ENCODE results near the gene PRPS1. TPM values are rescaled to one million over a fixed set of nuclear protein-coding genes. Genes with fewer than 3 reads are reported as not detected.
"Not testable (repeated sequence)": the region's sequence is repeated elsewhere in the genome, so short reads cannot be mapped to it uniquely, and the experiment has no call there.

PRPS1 gene
- total RNA-seq, 1 donor from 2014 or later = 74.9 TPM

DNA sequence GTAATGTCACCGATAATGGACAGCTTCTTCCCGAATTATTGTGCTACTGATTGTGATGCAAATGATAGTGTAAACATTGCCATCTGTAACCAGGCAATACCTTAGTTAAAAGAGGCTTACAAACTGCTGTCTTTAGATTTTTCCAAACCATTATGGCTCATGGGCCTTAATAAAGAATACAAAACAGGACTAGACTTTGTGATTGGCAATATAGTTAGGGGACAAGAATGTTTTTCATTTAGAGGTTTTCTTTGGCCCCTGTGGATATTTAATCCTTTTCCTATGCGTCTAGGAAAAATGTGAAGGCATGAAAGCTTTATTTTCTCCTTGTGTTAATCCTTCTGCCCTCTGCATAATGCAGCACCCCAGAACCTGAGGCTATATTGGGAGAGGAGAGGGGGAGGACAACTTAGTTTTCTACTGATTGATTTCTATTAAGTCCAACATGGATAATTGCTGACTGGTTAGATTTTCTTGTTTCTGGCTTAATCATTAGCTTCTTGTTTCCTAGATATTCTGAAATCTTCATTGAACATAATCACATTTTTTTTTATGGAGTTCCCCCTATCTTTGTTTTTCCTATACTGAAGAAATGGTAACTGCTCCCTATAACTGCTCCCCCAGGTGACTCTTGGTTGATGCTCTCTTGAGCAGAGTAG is 1.9 kb downstream of the PRPS1 start:
- DNase-seq (ENCODE audit: low read depth) = no peak

DNA sequence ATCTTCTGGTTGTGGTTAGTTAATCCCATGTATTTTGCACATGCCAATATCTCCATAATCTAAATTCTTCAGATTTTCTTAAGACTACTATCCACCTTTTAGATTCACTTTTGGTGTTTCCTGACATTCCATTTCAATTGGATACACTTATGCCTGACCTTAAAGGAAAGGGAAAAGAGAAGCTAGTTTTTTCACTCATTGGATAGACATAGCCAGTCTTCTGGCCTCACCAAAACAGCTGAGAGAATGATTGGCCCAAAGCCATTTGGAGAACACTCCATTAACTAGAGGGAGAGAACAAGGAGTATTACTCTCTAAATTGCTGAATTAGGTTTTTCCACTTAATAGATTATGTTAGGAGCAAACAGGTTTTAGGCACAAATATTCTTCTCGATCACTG is 4.0 kb downstream of the PRPS1 start:
- no peak for DNase-seq (ENCODE audit: low read depth)

DNA sequence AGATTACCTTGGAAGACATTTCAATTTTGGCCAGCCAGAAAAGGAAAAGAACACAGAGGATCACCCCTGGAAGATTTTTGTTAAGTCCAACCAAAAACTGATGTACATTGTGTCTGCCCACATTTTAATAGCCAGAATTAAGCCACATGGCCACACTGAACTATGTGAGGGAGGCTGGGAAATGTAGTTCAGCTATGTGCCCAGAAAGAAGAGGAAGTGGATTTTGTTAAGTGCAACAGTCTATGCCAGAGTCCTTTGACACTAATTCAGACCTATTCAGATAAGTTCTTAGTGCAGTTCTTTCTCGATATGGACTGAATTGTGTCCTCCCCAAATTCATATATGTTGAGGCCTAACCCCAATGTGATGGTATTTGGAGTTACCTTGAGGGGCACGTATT is 18.4 kb downstream of the PRPS1 start:
- DNase-seq (ENCODE audit: low read depth) = no peak

DNA sequence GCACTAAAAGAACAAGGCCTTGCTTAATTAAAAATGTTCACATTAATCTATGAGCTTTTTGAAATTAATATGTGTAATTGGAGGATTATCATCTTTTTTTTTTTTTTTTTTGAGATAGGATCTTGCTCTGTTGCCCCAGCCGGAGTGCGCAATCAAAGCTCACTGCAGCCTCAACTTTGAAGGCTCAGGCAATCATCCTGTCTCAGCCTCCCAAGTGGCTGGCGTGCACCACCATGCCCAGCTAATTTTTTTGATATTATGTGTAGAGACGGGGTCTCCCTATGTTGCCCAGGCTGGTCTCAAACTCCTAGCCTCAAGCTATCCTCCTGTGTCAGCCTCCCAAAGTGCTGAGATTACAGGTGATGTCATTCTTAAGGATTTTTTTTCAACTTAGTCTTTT is 20.0 kb downstream of the PRPS1 start:
- DNase-seq (ENCODE audit: low read depth) = no peak

DNA sequence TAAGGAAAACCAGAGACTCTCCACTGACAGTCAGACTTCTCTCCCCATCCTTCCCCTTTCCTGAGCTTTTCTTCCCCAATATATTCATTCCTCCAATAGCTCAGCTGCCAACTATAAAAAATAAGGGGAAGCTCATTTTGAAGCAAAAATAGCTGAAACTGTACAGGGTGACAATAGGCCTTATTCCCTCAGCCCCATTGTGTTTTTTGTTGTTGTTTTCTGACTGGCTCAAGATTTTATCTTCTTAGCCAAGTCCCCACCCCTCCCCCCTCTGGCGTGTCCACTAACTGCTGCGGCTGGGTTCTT is 26.2 kb downstream of the PRPS1 start:
- no peak for DNase-seq (ENCODE audit: low read depth)

DNA sequence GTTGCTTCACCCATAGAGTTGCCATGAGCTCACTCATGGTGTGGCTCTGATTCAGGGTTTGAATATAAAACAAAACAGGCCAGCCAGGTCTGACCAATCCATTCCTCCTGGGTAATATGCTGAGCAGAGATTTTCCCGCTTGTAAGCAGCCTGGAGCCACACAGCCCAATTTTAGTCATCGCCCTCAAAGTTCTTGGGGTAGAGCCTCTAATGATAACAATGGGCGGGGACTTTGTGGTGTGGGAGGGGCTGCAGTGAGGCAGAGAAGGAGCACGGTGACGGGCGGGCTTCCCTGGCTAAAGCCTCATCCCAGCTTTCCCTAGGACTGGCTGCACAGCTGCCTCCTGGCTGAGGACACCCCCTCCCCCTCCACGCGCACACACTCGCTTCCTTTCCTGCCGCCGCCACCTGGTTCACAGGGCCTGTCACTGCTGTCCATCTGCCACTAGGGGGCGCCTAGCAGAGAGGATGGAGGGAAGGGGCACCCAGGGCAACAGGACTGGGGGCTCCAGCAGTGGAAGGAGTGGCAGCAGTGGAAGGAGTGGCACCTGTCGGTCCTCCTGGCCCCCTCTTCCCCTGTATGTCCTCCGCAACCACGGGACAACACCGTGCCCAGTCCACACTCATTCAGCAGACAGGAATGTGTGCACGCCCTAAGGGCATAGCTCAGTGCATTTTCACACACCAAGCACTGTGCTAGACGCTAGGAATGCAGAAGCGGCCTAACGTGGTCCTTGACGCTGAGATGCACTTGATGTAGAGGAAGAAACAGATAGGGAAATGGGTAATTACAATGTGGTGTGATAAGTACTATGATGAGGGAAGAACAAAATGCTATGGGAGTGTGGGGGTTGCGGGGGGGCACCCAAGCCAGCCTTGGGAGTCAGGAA is 26.8 kb downstream of the PRPS1 start:
- DNase-seq (ENCODE audit: low read depth) = peak; percentile 95

DNA sequence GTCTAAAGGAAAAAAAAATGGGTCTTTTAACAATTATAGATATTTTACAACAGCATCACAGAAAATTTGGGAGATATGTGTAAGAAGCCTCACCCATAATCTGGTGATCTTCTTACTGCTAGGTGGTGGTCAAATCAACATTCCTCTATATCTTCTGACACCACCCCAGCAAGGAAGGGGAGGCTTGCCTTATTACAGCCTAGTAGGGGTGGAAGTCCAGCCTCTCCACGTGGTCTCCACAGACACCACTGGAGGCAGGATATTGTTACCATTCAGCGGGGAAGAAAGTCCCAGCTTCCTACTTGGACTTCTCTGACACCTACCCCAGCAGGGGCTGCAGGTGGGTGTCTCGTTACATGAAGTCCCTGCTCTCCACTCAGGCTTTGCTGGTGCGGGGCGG is 28.7 kb downstream of the PRPS1 start:
- DNase-seq (ENCODE audit: low read depth) = no peak

DNA sequence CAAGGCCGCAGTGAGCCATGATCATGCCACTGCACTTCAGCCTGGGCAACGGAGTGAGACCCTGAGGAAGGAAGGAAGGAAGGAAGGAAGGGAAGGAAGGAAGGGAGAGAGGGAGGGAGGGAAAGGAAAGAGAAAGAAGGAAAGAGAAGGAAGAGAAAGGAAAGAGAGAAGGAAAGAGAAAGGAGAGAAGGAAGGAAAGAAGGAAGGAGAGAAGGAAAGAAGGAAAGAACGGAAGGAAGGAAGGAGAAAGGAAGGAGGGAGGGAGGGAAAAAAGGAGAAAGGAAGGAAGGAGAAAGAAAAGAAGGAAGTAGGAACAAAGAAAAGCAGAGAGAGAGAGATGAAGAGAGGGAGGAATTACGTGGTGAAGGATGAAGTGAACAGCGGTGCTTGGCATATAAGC is 30.4 kb downstream of the PRPS1 start:
- DNase-seq (ENCODE audit: low read depth) = no peak

DNA sequence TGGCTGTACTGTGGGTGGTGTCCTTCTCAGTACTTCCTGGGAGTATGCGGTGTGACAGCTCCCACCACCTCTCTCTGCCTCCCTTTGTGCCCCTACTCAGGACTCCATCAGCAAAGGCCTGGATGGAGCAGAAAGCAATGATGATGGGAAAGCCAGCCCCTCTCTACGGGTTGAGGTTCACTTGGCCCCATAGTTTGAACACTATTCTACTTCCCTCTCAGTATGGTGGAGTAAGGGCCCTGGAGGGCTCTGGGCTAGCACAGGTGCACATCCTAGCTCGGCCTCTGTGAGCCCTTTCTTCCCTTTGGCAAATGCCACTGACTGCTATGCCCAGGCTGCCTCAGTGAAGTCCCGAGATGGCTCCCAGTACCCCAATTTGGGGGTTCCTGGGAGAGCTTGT is 31.0 kb downstream of the PRPS1 start:
- DNase-seq (ENCODE audit: low read depth) = no peak

DNA sequence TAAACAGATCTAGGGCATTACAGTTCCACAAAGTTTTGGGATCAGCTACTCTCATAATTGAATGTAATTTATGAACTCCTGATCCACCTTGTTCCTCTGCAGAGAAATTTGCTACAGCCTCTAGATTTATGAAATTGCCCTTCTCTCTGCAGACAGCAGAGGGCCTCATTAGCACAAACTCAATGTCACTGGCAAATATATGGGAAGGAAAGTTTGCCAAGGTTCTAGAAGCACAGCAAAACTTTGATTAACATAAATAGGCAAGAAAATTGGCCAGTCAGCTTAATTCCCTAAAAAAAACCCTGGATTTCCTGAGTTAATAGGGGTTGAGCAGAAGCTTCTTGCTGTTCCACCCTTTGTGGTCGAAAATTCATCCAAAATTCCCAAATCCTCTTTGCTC is 31.5 kb downstream of the PRPS1 start:
- DNase-seq (ENCODE audit: low read depth) = peak; percentile 50

DNA sequence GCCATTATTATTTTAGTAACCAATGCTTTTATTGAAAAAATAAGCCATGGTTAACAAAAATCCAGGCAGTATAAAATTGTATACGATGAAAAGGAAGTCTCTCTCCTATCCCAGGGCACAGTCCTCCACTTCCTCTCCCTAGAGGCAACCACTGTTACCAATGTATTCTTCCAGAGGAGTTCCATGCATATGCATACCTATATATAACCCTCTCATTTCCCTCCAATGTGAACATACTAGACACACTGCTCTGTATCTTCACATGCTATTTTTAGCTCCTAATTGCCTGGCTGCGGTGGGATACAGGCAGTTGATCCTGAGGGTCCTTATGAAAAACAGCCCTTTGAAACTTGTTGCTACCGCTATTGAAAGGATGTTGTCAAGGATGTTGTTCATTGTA is 33.8 kb downstream of the PRPS1 start:
- no peak for DNase-seq (ENCODE audit: low read depth)

DNA sequence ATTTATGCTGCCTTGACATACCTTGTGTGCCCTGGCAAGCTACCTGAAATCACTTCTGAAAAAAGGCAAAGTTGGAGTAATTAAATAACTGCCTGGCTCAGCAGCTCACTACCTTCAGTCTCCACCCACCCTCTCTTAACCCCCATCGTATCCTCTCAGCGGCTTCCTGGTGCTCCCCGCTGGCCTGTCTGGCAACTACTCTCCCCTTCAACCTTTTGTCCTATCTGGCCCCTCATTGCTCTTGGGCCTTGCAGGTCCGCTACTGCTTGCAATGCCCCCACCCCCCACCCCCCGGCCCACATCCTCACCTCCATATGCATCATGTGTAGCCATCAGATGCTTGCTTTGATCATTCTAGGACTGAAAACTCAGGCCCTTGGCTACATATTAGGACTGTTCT is 34.5 kb downstream of the PRPS1 start:
- no peak for DNase-seq (ENCODE audit: low read depth)

DNA sequence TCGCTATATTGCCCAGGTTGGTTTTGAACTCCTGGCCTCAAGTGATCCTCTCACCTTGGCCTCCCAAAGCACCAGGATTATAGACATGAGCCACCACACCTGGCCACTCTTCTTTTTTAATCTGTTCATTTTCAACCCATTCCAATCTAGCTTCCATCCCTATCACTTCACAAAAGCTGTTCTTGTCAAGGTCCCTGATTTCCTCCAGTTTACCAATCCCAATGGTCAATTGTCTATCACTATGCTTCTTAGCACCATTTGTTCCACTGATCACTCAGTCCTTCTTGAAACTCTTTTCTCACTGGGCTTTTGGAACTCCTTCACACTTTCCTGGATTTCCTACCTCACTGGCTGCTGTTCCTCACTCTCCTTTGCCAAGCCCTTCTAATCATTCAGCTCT is 38.6 kb downstream of the PRPS1 start:
- no peak for DNase-seq (ENCODE audit: low read depth)

DNA sequence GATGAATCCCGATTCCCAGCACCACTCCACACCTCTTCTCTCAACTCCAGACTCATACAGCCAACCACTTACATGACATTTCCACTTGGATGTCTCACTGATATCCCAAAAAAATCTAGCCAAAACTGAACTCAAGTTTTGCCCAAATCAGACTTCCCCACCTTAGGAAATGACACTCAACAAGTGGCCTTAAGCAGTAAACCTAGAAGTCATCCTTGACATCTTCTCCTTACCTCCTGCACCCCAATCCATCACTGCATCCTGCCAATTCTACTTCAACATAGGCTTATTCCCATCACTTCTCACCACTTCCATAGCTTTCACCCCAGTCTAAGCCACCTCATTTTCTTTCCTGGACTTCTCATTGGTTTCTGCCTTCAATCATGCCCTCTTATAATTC is 39.1 kb downstream of the PRPS1 start:
- no peak for DNase-seq (ENCODE audit: low read depth)

DNA sequence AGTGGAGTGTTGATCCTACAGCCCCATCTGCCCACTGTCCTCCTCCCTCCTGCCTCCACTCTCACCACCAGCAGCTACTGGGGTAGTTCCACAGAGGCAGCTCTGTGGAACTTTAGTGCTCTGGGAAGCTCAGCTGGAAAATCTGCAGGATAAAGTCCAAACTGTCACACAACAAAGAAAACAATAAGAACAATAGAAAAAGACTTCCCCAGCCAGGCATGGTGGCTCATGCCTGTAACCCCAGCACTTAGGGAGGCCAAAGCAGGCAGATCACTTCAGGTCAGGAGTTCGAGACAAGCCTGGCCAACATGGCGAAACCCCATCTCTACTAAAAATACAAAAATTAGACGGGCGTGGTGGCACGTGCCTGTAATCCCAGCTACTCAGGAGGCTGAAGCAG is 40.4 kb downstream of the PRPS1 start:
- not testable (repeated sequence) for DNase-seq (ENCODE audit: low read depth)

DNA sequence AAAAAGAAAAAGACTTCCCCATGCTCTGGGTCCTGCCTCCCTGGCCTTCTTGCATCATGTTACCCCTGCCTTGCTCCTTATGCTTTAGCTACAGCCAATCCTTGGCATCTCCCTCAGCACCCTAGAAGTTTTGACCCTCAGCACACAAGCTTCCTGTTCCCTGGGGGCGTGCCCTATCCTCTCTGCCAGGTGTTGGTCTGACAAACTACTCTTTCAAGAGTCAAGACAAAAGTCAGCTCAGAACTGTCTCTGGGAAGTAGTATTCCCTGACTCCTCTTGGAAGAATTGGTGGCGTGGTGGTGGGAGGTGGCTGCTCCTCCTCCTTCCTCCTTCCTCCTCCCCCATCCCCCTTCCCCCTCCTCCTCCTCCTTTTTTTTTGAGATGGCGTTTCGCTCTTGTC is 41.0 kb downstream of the PRPS1 start:
- DNase-seq (ENCODE audit: low read depth) = no peak

DNA sequence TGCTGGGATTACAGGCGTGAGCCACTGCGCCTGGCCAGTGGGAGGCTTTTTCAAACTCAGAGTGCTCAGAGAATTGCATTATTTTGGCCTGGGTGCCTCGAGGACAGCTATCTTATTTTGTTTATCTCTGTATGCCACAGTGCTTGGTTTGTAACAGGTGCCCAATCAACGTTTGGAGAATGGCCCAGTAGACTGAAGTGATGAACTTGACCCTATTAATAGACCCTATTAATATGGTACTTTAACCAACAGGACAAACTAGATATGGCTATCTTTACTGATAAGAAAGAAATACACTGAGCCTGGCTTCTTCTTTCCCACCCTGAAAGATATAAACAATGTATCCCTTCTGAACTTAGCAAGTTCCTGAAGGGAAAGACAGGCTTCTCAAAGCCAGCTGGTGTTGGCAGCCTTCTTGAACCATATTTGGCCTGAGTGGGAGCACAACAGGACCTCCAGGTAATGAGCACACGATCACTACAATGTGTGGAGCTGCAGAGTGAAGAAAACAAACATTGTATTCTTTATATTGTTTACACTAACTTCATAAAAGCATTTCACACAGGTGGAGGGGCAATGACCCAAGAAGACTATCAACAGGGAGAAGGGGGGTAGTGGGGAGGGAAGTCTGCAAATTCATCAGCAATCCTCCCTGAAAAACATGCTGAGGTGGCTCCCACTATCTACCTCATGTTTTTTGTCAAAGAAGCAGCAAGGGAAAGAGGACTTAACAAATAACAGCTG is 41.7 kb downstream of the PRPS1 start:
- no peak for DNase-seq (ENCODE audit: low read depth)

DNA sequence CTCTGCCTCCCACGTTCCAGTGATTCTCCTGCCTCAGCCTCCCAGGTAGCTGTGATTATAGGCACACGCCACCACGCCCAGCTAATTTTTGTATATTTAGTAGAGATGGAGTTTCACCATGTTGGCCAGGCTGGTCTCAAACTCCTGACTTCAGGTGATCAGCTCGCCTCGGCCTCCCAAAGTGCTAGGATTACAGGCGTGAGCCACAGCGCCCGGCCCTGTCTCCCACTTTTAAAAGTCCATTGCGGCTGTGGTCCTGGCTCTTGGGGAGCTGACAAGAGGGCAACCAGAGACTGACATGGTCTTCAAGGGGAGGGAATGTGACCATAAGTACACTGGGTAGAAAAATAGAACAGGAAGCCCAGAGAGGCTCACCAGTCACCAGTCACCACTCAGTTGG is 42.9 kb downstream of the PRPS1 start:
- not testable (repeated sequence) for DNase-seq (ENCODE audit: low read depth)

DNA sequence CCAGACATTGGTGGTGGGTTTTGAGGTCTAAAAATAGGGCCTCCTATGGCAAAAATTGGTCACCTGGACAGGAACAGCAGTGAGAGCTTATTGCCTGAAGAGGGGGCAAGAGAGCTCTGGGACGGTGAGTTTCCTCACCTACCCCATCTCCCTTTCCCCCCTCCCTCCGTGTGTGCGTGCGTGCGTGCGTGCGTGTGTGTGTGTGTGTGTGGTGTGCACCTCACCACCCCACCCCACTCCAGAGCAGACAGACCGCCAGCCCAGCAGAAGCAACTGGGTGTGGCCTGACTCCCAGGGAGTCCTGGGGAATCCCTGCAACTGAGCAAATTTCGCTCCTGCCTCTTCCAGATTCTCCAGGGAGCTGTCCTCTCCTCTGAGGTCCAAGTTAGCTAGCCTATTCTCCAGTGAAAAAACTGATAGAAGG is 44.7 kb downstream of the PRPS1 start:
- DNase-seq (ENCODE audit: low read depth) = peak; percentile 72

DNA sequence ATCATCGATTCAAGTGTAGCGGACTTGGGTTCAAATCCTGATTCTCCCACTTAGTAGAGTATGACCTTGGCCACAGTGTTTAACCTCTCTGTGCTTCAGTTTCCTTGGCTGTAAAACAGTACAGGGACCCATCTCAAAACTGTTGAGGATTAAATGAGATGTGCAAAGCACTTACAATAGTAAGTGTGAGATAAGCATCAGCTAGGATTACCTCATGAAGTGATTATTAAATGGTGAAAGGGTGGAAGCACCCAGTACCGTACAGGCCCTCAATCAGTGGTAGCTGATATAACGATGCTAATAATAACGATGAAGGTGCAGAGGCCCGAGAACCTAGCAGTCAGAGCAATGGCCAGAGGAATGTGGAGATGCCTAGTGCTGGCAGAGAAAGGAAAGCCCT is 45.1 kb downstream of the PRPS1 start:
- no peak for DNase-seq (ENCODE audit: low read depth)

DNA sequence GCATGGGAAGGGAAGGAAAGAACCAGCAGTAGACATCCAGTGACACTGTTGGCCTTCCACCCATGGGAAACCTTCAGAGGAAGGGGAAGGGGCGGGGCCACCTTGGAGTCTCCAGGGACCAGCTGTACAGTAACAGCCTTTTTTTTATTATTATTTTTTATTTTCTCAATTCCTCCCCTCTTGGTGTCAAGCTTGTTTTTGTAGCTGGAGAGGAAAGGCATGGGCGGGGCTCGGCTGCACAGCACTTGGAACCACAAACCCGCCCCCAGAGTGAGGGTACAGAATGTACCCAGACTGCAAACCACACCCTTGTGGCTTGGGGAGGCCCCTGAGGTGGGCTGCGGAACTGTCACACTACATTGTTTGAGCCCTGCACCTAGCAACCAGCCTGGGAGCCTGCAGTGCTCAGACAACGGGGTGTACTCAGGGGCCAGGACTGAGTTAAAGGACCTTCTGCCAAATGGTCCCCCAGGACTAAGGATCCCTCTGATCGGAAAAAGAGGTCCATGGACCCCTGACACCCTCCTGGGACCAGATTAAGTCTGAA is 45.7 kb downstream of the PRPS1 start:
- DNase-seq (ENCODE audit: low read depth) = peak; percentile 89

DNA sequence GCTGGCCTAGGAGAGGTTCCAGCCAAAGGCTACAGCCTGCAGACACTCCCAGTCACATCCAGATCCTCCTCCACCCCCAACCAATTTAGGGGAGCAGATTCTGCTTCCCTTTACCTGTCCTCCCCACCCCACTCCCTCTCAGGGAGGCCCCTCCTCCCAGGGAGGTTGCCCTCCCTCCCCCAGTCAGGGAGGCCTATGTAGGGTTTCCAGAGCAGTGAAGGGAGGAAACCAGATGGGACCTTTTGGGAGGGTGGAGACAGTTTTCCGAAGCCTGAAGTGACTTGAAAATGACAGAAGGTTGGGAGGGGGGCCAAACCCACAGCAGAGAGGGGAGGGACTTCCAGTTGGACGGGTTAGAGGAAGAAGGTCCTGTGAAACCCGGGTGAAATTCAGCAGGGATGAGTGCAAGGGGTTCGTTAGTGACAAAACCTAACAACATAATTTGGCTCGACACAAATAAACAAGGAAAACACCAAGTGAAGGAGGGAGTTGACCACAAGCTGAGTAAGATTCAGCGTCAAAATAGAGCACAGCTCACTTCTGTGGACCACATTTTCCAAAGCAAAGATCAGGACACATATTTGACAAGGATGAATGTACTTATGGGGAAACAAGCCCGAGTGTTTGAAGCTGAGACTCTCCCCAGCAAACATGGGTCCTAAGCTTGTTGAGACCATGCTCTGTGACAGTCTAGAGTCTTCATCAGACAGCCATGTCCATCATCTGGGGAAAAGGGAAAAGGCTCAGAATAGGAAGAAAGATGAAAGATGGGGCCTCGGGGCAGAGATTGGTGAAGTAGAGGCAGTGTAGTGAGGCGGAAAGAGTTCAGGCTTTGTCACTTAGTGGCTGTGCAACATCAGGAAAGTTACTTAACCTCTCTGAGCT is 46.4 kb downstream of the PRPS1 start:
- peak; percentile 88 for DNase-seq (ENCODE audit: low read depth)
